HG02610 (cell line): Measurements from ENCODE around the gene MOB1A.
A peak's percentile ranks its signal among the peaks of the same experiment; 100 is the strongest.
"Not testable (repeated sequence)": the region's sequence is repeated elsewhere in the genome, so short reads cannot be mapped to it uniquely, and the experiment has no call there.

Experiments used
- ATAC-seq: cut with Tn5 transposase; IDR thresholded peaks from one replicate; pipeline ENCODE4 v1.9.1; 2021; ENCODE audit warnings: mild to moderate bottlenecking, moderate library complexity; ENCODE audit not compliant: unreplicated experiment

The MOB1A gene

GRCh38 chr2:74199275-74199701 lies 20.6 kb upstream of the MOB1A start:
- no peak for ATAC-seq

GRCh38 chr2:74198461-74199274 lies 20.0 kb upstream of the MOB1A start, which contains the start of gene MTHFD2:
Gene MTHFD2, plus strand, starts transcription at chr2:74198615. Its CDS starts 27 bp downstream, at chr2:74198642.
- ATAC-seq, result peak; percentile 89

GRCh38 chr2:74198023-74198460 lies 19.4 kb upstream of the MOB1A start:
- ATAC-seq, result no peak

- ATAC-seq, result no peak
Observed at GRCh38 chr2:74197049-74197448, 18.4 kb upstream of the MOB1A start.

- ATAC-seq, result no peak
Observed at GRCh38 chr2:74194799-74195198, 16.1 kb upstream of the MOB1A start.

GRCh38 chr2:74191596-74192380 lies 13.1 kb upstream of the MOB1A start:
- no peak for ATAC-seq

GRCh38 chr2:74188696-74189095 lies 10.0 kb upstream of the MOB1A start:
- ATAC-seq, result no peak

- no peak for ATAC-seq
Observed at GRCh38 chr2:74188018-74188601, 9.4 kb upstream of the MOB1A start.

GRCh38 chr2:74186706-74187105 lies 8.0 kb upstream of the MOB1A start:
- not testable (repeated sequence) for ATAC-seq

GRCh38 chr2:74186038-74186437 lies 7.4 kb upstream of the MOB1A start:
- ATAC-seq, result peak; percentile 84

GRCh38 chr2:74183878-74184277 lies 5.2 kb upstream of the MOB1A start:
- no peak for ATAC-seq

- ATAC-seq, result peak; percentile 34
Observed at GRCh38 chr2:74181739-74182138, 3.1 kb upstream of the MOB1A start.

GRCh38 chr2:74179063-74179865 lies 585 bp upstream of the MOB1A start:
- ATAC-seq, result peak; percentile 0

GRCh38 chr2:74177696-74178095 lies 983 bp downstream of the MOB1A start:
- no peak for ATAC-seq

- no peak for ATAC-seq
Observed at GRCh38 chr2:74174909-74175308, 3.8 kb downstream of the MOB1A start.

- peak; percentile 79 for ATAC-seq
Observed at GRCh38 chr2:74168739-74169138, 9.9 kb downstream of the MOB1A start.

GRCh38 chr2:74164761-74165160 lies 13.9 kb downstream of the MOB1A start:
- no peak for ATAC-seq

GRCh38 chr2:74162951-74163350 lies 15.7 kb downstream of the MOB1A start:
- no peak for ATAC-seq

- ATAC-seq, result no peak
Observed at GRCh38 chr2:74155830-74156229, 22.8 kb downstream of the MOB1A start.

- ATAC-seq, result no peak
Observed at GRCh38 chr2:74152954-74153353, 25.7 kb downstream of the MOB1A start.
